HG03565 (cell line): ENCODE measurements around the gene HOXB6.

ENCODE experiments used
- ATAC-seq: cut with Tn5 transposase; IDR thresholded peaks from one replicate; pipeline ENCODE4 v1.9.1; 2021; ENCODE audit warnings: mild to moderate bottlenecking, moderate library complexity; ENCODE audit not compliant: unreplicated experiment

Gene HOXB6

GRCh38 chr17:48611213-48611612 lies 6.4 kb upstream of the HOXB6 start:
- no peak for ATAC-seq

DNA sequence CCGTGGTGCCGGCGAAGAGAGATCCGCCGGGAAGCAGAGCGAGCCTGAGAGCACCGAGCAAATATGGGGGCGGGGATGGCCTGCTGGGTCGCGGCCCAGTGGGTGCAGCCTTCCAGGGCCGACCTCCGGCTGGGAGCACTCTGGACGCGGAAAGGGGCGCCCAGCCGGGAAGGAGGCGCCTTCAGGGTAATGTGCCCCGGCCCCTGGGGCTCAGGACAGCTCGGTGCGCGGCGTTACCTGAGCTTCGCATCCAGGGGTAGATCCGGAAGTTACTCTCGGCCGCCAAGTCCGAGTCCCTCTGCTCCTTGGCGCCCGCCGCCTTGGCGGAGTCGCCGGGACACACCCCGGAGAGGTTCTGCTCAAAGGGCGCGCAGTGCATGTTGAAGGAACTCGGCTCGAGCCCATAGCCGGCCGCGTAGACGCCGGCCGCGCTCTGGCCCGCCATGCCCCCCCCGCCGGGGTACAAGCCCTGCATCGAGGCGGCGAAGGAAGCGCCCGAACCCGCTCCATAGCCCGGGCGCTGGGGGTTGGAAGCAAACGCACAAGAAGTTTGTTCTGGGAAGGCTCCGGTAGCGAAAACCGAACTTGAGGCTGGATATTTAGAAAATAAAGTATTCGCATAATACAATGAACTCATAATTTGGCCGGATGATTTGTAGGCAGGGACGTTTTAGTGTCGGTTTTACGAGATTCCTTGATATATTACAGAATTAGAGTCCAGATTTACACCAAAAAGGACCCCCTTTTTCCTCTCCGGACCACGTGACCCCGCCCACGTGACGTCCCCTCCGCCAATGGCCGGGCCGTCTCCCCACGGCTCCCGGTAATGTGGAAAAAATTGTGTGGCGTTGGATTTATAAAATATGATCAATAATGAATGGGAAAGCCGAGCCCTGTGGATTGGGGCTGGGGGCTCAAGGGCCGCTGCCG lies 5.8 kb upstream of the HOXB6 start, which contains the start of gene HOXB7:
Gene HOXB7, minus strand, starts transcription at position 736 of the 930 bp plus-strand sequence. Its CDS starts 99 bp downstream, at position 637.
- ATAC-seq: no peak

DNA sequence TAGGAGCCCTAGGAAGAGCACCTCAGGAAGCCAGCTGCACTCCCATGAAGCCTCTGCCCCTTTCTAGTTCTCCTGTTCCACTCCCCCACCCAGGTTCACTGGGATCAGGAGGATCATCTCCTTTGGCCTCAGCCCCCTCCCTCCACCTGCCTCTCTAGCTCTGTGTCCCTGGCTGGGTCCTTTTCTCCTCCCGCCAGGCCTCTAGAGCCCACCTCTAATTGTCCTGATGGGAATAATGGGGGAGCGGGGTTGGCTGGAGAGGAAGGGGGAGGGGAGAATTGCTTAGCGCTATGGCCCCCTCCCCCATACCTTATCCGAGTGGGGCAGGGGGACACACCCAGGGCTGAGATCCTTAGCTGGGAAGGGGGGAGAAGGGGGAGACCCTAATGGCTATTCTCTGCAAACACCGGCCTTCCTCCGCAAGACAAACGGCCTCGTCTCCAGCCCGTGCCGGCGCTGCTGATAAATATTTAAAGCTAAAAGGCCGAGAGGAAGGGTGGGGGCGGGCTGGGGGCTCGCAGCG lies 5.0 kb upstream of the HOXB6 start:
- no peak for ATAC-seq

DNA sequence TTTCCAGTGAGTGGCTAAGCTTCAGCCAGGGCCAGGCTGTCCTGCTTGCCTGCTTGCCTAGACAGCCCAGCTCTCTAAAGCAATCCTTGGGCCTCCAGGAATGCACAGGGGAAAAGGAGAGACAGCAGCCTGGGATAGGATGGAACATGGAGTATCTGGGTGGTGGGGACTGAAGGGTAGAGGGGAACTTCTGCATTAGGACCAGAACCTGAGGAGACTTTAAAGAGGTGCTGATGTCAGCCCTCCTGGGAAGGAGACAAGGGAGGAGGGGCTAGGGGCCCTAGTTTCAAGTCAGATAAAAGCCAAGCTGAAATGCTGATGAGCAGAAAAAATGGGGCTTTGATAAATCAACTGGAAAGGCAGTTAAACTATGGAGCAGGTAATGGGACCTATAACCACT lies 4.2 kb upstream of the HOXB6 start:
- ATAC-seq: no peak

GRCh38 chr17:48608494-48608834 lies 3.7 kb upstream of the HOXB6 start:
- ATAC-seq: no peak

DNA sequence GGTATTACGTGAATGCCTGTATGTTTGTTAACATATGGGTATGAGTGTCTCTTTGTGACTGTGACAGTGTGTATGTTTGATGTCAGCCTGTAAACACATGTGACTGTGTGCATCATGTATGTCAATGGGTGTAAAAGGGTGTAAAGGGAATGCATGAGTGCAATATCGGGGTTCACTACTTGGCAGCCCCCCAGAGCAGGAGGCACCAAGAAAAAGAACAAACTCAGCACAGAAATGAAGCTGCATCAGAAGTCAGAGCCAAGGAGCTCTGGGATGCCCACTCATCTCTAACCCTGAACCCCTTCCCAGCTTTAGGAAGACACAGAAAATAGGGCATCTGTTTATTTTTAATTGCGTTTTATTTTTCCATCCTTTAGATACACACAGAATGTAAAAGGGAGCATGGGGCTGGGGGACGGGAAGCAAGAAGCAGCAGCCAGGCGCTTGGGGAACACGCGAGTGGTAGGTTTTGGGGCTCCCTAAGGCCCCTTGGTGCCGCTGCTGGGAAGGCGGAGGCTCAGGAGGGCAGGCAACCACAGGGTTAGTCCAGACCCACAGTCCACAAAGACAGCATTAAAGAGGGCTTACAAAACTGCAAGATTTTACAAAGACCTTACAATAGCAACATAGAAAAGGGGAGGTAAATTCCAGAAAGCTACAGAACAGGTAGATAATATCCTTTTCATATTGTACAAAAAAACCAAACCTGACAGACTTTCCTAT lies 2.3 kb upstream of the HOXB6 start:
- no peak for ATAC-seq

DNA sequence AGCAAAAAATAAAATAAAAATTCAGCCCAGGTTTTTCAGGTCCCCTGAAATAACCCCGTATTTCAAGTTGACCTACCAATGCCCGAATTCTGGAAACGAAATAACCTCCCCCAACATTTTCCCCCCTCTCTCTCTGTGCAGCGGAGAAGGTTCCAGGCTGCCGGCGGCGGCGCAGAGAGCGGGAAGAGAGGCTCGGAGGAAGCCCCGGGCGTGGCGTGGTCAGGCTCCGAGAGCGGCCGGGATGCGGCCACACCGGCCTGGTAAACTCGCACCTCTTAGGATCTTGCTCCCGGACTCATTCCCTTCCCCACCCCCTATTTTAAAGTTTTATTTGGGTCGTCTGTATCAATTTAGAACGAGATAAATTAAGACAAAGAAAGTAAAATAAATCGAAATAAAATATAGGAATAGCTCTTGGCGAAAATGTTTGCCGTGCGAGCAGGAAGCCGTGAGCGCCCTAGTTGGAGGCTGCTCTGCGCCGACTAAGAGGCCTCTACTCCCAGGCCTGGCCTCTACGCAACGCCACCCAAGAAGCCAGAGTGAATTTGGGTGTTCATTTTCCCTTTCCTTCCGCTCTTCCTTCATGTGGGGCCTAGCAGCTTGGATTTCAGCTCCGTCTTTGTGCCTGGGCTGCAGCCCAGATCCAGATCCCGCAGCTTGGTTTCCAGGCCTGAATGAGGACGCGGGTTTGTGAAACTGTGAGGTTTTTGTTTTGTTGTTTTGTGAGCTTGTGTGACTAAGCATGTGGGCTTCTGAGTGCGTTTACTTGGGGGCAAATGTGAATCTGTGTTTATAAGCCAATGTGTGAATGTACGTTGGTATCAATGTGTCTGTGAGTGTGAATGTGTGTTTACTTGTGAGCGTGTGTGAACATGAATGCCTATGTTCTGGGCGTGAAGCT lies 1.5 kb upstream of the HOXB6 start:
- ATAC-seq: no peak

DNA sequence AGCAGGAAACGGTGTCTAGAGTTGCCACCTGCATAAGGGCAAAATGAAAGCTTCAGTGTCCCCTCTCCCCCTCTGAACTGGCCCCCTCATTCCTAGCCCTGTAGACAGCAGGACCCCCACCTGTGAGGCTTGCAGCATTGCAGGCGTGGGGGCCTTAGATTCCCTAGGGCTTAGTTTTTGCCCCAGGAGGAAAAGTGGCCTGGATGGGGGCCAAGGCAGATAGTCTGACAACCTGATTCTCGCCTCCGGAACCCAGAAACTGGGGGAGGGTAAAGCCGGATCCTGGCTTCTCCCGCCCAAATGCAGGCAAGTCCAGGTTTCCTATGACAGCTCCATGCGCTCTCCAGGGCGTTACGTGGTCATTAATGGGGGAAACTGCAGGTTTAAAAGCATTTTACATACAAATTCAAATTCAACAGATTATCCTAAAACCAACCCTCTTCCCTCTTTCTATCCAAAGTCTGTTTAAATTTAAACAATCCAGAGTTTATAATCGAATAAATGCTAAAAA lies 678 bp upstream of the HOXB6 start:
- no peak for ATAC-seq

- ATAC-seq: no peak
These were observed 622 bp downstream of the HOXB6 start for GRCh38 chr17:48603959-48604769.

DNA sequence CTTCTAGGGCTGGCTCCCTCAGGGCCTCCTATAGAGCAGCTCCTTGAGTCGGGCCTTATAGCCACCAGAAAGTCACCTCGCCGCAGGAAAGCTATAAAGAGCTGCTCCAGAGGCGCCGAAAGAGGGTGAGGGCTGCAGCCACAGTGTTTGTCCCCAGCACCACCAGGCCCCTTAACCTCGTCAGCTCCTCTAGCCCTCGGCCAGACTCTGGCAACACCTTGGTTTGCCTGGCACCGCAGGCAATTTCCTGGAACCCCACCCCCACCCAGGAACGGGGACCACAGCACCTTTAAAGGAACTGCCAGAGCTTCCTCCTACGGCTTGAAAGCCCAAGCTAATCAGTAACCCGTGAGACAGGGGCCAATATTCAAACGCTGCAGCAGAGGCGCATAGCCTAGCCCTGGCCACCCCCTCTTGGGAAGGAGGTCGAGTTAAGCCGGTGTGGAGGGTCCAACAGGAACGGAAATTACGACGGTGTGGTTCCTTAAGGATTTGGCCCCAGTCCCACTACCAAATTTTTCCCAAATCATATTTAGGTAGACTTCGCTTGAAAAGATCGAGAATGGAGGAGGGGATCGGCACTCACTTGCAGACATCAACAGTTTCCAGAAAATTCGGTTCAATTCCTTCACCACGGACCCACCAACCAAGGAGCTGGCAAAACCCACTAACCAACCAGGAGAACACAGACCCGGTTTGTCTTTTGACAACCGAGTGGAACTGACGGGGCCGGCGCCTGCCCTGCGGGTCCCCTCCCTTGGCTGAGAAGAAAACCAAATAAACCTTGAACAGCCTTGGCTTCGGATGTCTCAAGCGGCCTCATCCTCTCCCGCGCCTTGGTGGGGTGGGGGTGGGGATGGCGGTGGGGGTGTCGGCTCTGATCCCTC lies 3.0 kb downstream of the HOXB6 start:
- no peak for ATAC-seq

DNA sequence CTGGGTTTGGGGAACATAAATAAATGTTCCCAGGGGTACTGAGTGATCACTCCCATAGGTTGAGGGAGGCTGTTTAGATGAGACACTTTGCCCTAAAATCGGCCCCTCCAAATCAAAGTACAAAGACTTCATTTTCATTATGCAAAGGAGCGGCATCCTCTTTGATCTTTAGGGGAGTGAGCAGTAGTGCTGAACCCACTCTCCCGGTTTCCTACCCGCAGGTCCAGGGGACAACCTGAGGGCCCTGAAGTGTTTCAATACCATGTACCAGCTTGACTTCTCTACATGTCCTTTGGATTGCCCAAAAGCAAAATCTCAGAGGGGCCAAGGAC lies 3.6 kb downstream of the HOXB6 start:
- ATAC-seq: no peak

DNA sequence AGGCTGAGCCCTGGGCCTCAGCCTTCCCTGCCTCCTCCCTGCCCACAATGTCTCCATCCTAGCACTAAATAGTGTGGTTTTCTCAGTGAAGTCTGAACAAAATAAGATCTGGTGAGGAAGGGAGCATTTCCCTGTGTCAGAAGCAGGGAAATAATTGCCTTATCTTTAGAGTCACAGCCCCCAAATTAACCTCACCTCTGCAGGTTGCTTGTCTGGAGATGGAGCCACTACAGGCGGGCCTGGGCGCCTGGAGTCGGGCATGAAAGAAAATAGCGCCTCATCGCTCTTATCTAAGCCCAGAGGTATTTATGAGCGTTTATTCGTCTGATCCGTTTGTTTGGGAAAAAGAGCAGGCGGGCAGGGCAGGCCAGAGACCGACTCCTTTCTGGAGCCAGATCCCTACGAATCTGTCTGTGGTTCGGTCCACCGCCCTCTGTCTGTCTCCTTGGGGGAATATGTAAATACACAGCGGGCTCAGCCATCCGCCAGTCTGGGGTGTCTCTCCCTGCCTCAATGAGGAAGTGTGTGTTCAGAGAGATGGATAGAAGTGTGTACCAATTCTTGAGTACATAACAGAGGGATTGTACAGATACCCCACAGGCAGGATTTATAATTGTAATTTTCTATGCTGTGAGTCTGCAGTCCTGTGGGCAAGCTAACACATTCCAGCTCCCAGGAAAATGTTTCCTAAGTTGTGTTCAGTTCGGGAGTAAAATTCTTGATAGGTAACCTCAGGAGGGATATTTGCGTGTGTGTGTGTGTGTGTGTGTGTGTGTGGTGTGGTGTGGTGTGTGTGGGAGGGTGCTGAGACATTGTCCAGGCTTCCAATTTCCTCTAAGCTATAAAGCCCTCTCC lies 4.3 kb downstream of the HOXB6 start:
- no peak for ATAC-seq

- ATAC-seq: no peak
These were observed 5.4 kb downstream of the HOXB6 start for GRCh38 chr17:48599354-48599753.

GRCh38 chr17:48598736-48599135 lies 6.0 kb downstream of the HOXB6 start:
- no peak for ATAC-seq

DNA sequence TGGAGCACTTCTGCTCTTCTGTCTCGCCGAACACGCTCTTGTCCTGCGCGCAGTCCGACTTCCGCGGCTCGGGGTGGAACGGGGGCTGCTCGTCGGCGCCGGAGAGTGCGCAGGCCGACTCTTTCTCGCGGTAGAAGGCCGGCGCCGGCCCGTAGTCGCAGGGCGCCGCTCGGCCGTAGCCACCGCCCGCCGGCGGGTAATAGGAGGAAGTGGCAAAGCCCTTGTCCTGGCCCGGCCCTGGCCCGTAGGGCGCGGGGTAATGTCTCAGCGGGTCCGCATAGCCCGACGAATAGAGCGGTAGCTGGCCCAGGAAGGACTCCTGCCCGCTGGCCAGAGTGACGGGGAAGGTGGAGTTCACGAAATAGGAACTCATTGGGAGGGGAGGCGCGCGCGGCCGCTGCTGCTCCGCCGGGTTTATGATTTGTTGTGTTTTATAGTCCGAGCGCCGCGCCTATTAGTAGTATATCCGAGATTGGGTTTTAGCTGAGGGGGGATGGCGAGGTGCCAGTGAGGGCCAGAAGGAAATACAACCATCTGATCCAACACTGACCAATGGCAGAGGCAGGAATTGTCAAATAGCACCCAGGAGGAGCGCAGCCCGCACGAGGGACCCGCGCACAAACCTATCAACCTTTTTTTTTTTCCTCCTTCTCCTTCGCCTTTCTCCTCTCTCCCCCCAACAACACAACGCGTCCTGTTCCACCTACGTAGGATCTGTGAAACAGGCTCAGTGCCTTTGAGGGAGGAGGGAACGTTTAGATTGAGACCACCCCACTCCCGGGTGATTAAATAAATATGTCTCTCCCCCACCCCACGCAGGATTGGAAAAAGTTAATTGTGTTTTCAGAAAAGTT lies 6.8 kb downstream of the HOXB6 start:
- no peak for ATAC-seq

- ATAC-seq: no peak
These were observed 7.3 kb downstream of the HOXB6 start for GRCh38 chr17:48597528-48597777.

GRCh38 chr17:48596735-48597527 lies 7.9 kb downstream of the HOXB6 start:
- ATAC-seq: no peak
